K562 (cell line): Measurements from ENCODE around the gene ZBTB16. TPM values are rescaled to one million over a fixed set of nuclear protein-coding genes. Genes with fewer than 3 reads are reported as not detected.

Experiments used
- ATAC-seq: fragments of 200-7000 bp; cut with Tn5 transposase; 3 replicates; pipeline ENCODE4 v1.9.1; 2020; ENCODE audit warnings: moderate library complexity
- BruUV-seq: library from RNA; stranded (reverse); fragments of 400-500 nt; replicated peaks from 2 replicates; lab custom pipeline; 2021; lab: Mats Ljungman, UMichigan
- CTCF ChIA-PET: fragments of 300-600 bp; formaldehyde crosslinking; extraction: SDS; loops from one replicate; lab custom pipeline; 2021; ENCODE audit warnings: low intra/inter-chr PET ratio; lab: Yijun Ruan, JAX
- POLR2A ChIA-PET: fragments of 300-600, 350-650 bp; sonication (Branson Sonifier 250); formaldehyde crosslinking; extraction: SDS; loops from one replicate; lab custom pipeline; 2021; ENCODE audit warnings: antibody characterized with exemption, inconsistent platforms; lab: Yijun Ruan, JAX
- DNase-seq, 4 experiments: peaks; one replicate each; pipeline versions ENCODE4 v3.0.0 to v3.0.0-alpha.2; 2011 to 2018; ENCODE audit warnings: low spot score in 3 of 4, mixed read lengths in 3 of 4; ENCODE audit errors: extremely low read depth in 1 of 4
- FAIRE-seq: peaks from 2 replicates; lab custom pipeline; 2011; peaks lifted over from hg19 to GRCh38; lab: Jason Lieb, UNC
- H2AFZ ChIP-seq: 2 replicates; pipeline ENCODE4 v1.6.0; 2011; ENCODE audit warnings: low read depth, low read length, control low read depth, inconsistent platforms
- H3K27ac ChIP-seq: fragments of 200-600 bp; 3 replicates; pipeline ENCODE4 v1.8.0; 2011; ENCODE audit warnings: low read depth, mild to moderate bottlenecking, control low read depth, inconsistent platforms, low read length, moderate library complexity, mixed read lengths; ENCODE audit errors: extremely low read depth
- H3K27me3 ChIP-seq, 2 experiments: fragments of 300-600 bp in 1 of 2; 2 replicates in 1 of 2; 3 replicates in 1 of 2; pipeline versions ENCODE4 v1.6.0 to v1.8.0; 2011; ENCODE audit warnings: inconsistent platforms in 2 of 2, low read length in 2 of 2, mild to moderate bottlenecking in 1 of 2, mixed read lengths in 1 of 2, moderate library complexity in 1 of 2; ENCODE audit not compliant: control insufficient read depth in 2 of 2, insufficient read depth in 2 of 2
- H3K36me3 ChIP-seq: fragments of 300-600 bp; 3 replicates; pipeline ENCODE4 v1.8.0; 2011; ENCODE audit warnings: mild to moderate bottlenecking, low read length, inconsistent platforms; ENCODE audit not compliant: control insufficient read depth, insufficient read depth
- H3K4me1 ChIP-seq, 2 experiments: fragments of 200-600 bp in 1 of 2; replicated peaks in 1 of 2; 2 replicates in 1 of 2; 3 replicates in 1 of 2; pipeline versions ENCODE4 v1.5.1 to v1.8.0; 2011; ENCODE audit warnings: inconsistent platforms in 2 of 2, low read length in 2 of 2, mild to moderate bottlenecking in 1 of 2, mixed read lengths in 1 of 2, moderate library complexity in 1 of 2; ENCODE audit not compliant: control insufficient read depth in 2 of 2, insufficient read depth in 2 of 2
- H3K4me2 ChIP-seq: 2 replicates; pipeline ENCODE4 v1.6.1; 2011; ENCODE audit warnings: low read length, control low read depth, inconsistent platforms, mixed read lengths; ENCODE audit not compliant: insufficient read depth
- H3K4me3 ChIP-seq: fragments of 200-600 bp; sonication (generic), shearing (Covaris generic); 2 replicates; pipeline ENCODE4 v1.5.1; 2016; ENCODE audit warnings: control low read depth, inconsistent platforms
- H3K79me2 ChIP-seq: fragments of 200-600 bp; 3 replicates; pipeline ENCODE4 v1.8.0; 2011; ENCODE audit warnings: low read length, inconsistent platforms; ENCODE audit not compliant: control insufficient read depth, insufficient read depth
- H3K9ac ChIP-seq, 2 experiments: 2 replicates each; pipeline versions ENCODE4 v1.6.0 to v1.6.1; 2011; ENCODE audit warnings: low read depth in 2 of 2, low read length in 2 of 2, control low read depth in 1 of 2, inconsistent platforms in 1 of 2, mild to moderate bottlenecking in 1 of 2, mixed read lengths in 1 of 2; ENCODE audit not compliant: insufficient read depth in 1 of 2
- H3K9me1 ChIP-seq: one replicate; pipeline ENCODE4 v1.6.0; 2011; ENCODE audit warnings: inconsistent platforms, mild to moderate bottlenecking, low read length, moderate library complexity; ENCODE audit not compliant: control insufficient read depth, insufficient read depth
- H3K9me3 ChIP-seq: replicated peaks from 2 replicates; pipeline ENCODE4 v1.5.1; 2011; ENCODE audit warnings: low read depth, low read length, inconsistent platforms; ENCODE audit not compliant: control insufficient read depth, insufficient read depth
- H4K20me1 ChIP-seq: replicated peaks from 2 replicates; pipeline ENCODE4 v1.6.1; 2011; ENCODE audit warnings: low read length, inconsistent platforms, mixed read lengths; ENCODE audit not compliant: control insufficient read depth, insufficient read depth
- CSDE1 ChIP-seq, 2 experiments: fragments of 450-650 bp; IDR thresholded peaks; 2 replicates each; pipeline ENCODE4 v1.6.1; 2016; ENCODE audit warnings: mild to moderate bottlenecking in 1 of 2
- NR2C2 ChIP-seq, 2 experiments: fragments of 200-800 bp in 1 of 2; sonication (Bioruptor generic) in 1 of 2; sonication (generic) in 1 of 2; formaldehyde crosslinking in 1 of 2; IDR thresholded peaks; 2 replicates each; pipeline versions ENCODE4 v1.6.1 to v1.8.0; 2016 to 2022; ENCODE audit warnings: mild to moderate bottlenecking in 1 of 2, missing compliant biosample characterization in 1 of 2, missing genetic modification characterization in 1 of 2, missing genetic modification reagents in 1 of 2
- WGBS: fragments of 100-300 bp; shearing (Covaris generic); methylation state at CpG from one replicate; pipeline ENCODE4 v1.1.6; 2016; ENCODE audit warnings: low coverage, mixed read lengths; ENCODE audit not compliant: insufficient coverage; ENCODE audit errors: missing lambda C conversion rate; 5-methylcytosine and 5-hydroxymethylcytosine counted together
- in situ Hi-C: fragments of 300-500 bp; cut with MboI; formaldehyde crosslinking; loops from 4 replicates; pipeline ENCODE4 v1.15.0; 2018; ENCODE audit warnings: inconsistent platforms, mixed read lengths
- intact Hi-C: fragments of 100-400 bp; cut with micrococcal nuclease; formaldehyde crosslinking; loops from 2 replicates; pipeline ENCODE4 v1.14.2; 2022
- polyA plus RNA-seq, 8 experiments: library from polyadenylated mRNA; depleted of rRNA in 4 of 8; stranded (reverse) in 5 of 8; unstranded in 3 of 8; fragments of >200 nt; fragmentation: Nextera tagmentation in 2 of 8; fragmentation: Illumina TruSeq in 1 of 8; extraction: Ambion mirVana in 2 of 8; extraction: Trizol in 1 of 8; gene quantifications; 2 replicates each; pipeline versions ENCODE4 v1.2.1 to v1.2.3, GENCODE V29; 2011 to 2014; ENCODE audit warnings: inconsistent platforms in 1 of 8, missing spikeins in 1 of 8
- total RNA-seq, 7 experiments: library from RNA; depleted of rRNA in 6 of 7; stranded (reverse); fragments of >200 nt in 6 of 7; fragmentation: Illumina TruSeq in 2 of 7; extraction: Trizol in 2 of 7; gene quantifications; 2 replicates each; pipeline versions ENCODE4 v1.2.1 to v1.2.3, GENCODE V29; 2011 to 2021; ENCODE audit warnings: low replicate concordance in 1 of 7
- TF ChIP-seq, protein P1 (sequence below): IDR thresholded peaks from 2 replicates; pipeline ENCODE4 v1.6.1; 2014; ENCODE audit warnings: antibody characterized with exemption
- TF ChIP-seq, protein P2 (sequence below): fragments of 450-650 bp; IDR thresholded peaks from one replicate; pipeline ENCODE4 v1.6.1; 2018; ENCODE audit warnings: mild to moderate bottlenecking, moderate library complexity; ENCODE audit not compliant: partially characterized antibody

ZBTB16 gene
- total and polyA plus RNA-seq, 9 of the 15 experiments (the other 6 are each of a cell fraction or from before 2014, with no cell fraction given): 0.06 to 0.40 (median 0.24) TPM; not detected in 4

DNA sequence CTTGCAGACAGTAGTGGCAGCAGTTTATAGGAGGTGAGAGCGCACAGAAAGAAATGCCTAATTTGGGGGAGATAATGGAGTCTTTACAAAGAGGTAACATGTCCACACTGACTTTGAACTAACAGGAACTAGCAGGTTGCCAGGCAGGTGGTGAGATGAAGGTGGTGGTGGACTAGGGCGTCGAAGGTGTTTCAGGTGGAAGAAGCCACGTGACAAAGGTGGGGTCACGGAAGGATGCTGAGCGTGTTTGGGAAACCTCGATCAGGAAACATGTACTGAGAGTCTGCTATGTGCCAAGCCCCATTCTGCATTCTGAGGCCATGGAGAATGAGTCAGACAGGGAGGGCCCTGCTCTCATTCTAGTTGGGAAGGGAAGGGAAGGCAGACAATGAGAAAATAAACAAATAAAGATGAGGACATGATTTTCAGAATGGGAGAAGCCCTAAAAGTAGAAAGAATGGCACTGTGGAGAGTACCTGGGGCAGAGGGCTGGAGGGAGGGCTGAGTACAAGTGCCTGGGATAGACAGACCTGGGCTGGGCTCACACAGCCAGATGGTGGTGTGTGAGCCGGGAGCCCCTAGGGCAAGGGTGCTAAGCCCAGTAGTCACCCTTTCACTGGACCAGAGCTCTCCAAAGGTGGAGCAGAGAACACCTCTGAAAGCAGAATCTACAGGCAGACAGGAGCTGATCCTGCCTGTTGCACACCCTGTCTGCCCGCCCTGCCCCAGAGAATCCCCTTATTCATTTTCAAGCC lies 220.5 kb downstream of the ZBTB16 start:
- H3K4me1 ChIP-seq: peaks cover 0 to 4% of the 10 kb centered on the region in 2 experiments; a peak in 1 of 5 replicates
- CTCF ChIA-PET: interaction anchor here (0.7 to 2.8 kb wide), 3 partner anchors 459 to 1997 kb away, joined by 3 to 16 read pairs (median 4); no protein-coding TSS in a partner anchor
- no peak overlapping the region for H2AFZ ChIP-seq

More for the DNA sequence above, 220.5 kb downstream of the ZBTB16 start:
- WGBS: 8% methylated on average over 9 of the region's 9 CpGs
- no peak overlapping the region for H3K4me3 ChIP-seq
- H3K79me2 ChIP-seq: no peaks in the 10 kb centered on the region
- no peak overlapping the region for H3K4me2 ChIP-seq
- H3K9ac ChIP-seq: no peak overlapping the region
- intact Hi-C loops (loop anchor here (1.0 to 2.0 kb wide), 5 partner anchors 37 to 482 kb away; partner anchors contain the start of genes C11orf71 and RBM7), in situ Hi-C loops (loop anchor here (10.0 kb wide), 2 partner anchors 485 to 1445 kb away; no protein-coding TSS in a partner anchor)
- DNase-seq: no peak
- H3K9me3 ChIP-seq: no peaks in the 10 kb centered on the region
- FAIRE-seq: no peak
- POLR2A ChIA-PET: interaction anchor here (0.9 to 1.0 kb wide), 4 partner anchors 9 to 18 kb away, joined by 3 to 5 read pairs (median 4); no protein-coding TSS in a partner anchor
- H4K20me1 ChIP-seq: no peaks in the 10 kb centered on the region
- no peaks in the 10 kb centered on the region for H3K9me1 ChIP-seq
- ATAC-seq: peak; percentile 35
- TF ChIP-seq, protein P1, sequence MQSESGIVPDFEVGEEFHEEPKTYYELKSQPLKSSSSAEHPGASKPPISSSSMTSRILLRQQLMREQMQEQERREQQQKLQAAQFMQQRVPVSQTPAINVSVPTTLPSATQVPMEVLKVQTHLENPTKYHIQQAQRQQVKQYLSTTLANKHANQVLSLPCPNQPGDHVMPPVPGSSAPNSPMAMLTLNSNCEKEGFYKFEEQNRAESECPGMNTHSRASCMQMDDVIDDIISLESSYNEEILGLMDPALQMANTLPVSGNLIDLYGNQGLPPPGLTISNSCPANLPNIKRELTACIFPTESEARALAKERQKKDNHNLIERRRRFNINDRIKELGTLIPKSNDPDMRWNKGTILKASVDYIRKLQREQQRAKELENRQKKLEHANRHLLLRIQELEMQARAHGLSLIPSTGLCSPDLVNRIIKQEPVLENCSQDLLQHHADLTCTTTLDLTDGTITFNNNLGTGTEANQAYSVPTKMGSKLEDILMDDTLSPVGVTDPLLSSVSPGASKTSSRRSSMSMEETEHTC: no peak
- TF ChIP-seq CSDE1 (IDR thresholded peaks at IDR 0.05): no peak
- no peak for TF ChIP-seq NR2C2 (CRISPR knock-in tag; IDR thresholded peaks at IDR 0.05)
- no peak for TF ChIP-seq NR2C2 (tag; IDR thresholded peaks at IDR 0.05)
- TF ChIP-seq, protein P2, sequence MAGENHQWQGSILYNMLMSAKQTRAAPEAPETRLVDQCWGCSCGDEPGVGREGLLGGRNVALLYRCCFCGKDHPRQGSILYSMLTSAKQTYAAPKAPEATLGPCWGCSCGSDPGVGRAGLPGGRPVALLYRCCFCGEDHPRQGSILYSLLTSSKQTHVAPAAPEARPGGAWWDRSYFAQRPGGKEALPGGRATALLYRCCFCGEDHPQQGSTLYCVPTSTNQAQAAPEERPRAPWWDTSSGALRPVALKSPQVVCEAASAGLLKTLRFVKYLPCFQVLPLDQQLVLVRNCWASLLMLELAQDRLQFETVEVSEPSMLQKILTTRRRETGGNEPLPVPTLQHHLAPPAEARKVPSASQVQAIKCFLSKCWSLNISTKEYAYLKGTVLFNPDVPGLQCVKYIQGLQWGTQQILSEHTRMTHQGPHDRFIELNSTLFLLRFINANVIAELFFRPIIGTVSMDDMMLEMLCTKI: no peak
- no TSS peak for BruUV-seq
- no peak overlapping the region for H3K27ac ChIP-seq
- no peaks in the 10 kb centered on the region for H3K36me3 ChIP-seq
- peaks cover 6 to 11% of the 10 kb centered on the region in 2 experiments; a peak in 4 of 5 replicates for H3K27me3 ChIP-seq
